Measurements from ENCODE around the gene ADCYAP1R1. TPM values are rescaled to one million over a fixed set of nuclear protein-coding genes. Genes with fewer than 3 reads are reported as not detected.

Gene ADCYAP1R1
- total RNA-seq, 1 donor from 2014 or later = 9.0 TPM

DNA sequence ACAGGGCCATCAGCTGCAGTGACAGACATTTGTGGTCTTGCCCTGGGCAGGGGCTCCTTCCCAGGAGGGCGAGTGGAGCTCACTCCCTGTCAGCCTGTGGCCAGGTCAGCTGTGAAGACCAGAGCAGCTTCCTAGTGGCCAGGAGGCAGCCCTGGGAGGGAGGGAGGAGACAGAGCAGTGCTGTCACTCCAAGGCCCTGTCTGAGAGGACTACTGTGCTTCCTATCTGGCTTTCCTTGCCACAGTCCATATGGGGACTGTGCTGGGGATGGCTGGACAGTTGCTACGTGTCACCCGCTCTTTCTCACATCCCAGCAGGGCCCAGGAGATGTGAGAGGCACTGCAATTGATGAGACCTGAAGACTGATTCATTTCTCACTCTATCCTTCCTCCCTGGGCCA is 15.2 kb upstream of the ADCYAP1R1 start:
- TF ChIP-seq, protein P1, sequence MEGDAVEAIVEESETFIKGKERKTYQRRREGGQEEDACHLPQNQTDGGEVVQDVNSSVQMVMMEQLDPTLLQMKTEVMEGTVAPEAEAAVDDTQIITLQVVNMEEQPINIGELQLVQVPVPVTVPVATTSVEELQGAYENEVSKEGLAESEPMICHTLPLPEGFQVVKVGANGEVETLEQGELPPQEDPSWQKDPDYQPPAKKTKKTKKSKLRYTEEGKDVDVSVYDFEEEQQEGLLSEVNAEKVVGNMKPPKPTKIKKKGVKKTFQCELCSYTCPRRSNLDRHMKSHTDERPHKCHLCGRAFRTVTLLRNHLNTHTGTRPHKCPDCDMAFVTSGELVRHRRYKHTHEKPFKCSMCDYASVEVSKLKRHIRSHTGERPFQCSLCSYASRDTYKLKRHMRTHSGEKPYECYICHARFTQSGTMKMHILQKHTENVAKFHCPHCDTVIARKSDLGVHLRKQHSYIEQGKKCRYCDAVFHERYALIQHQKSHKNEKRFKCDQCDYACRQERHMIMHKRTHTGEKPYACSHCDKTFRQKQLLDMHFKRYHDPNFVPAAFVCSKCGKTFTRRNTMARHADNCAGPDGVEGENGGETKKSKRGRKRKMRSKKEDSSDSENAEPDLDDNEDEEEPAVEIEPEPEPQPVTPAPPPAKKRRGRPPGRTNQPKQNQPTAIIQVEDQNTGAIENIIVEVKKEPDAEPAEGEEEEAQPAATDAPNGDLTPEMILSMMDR (conservative IDR thresholded peaks at IDR 0.05) = no peak
- Mint-ChIP-seq H3K9me3 (no peaks in the 10 kb centered on the region), H3K27me3 (ENCODE audit: low read depth) (peaks cover 10% of the 10 kb centered on the region), H3K27ac (ENCODE audit: unreplicated experiment) (no peak overlapping the region), H3K36me3 (ENCODE audit: low read depth) (no peaks in the 10 kb centered on the region), H3K4me3 (no peak overlapping the region), H3K4me1 (no peaks in the 10 kb centered on the region)
- no peak for DNase-seq (ENCODE audit: low read depth, low spot score)

DNA sequence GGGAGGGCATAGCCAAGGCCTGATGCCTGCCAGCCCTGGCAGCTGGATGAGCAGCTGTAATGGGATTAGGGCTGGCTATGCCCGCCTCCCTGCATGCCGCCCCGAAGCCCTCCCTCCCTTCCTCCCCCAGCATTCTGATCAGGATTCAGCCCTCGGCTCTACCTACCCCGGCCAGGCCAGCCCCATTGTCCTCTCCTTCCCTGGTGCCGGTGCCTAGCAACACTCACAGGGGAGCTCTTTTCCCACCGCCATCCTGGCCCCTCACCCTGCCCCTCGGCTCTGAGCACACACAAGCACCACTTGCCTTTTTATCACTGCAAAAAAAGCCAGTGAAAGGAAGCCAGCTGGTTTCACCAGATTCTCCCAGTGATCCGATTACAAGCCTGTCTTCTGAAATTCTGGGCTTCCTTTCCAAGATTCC is 9.0 kb upstream of the ADCYAP1R1 start:
- peak; percentile 47 for DNase-seq (ENCODE audit: low read depth, low spot score)
- Mint-ChIP-seq H3K4me3 (peak overlapping the region; percentile 31), H3K27ac (ENCODE audit: unreplicated experiment) (peak overlapping the region; percentile 89), H3K9me3 (no peaks in the 10 kb centered on the region), H3K27me3 (ENCODE audit: low read depth) (peaks cover 2% of the 10 kb centered on the region), H3K36me3 (ENCODE audit: low read depth) (no peaks in the 10 kb centered on the region), H3K4me1 (peaks cover 41% of the 10 kb centered on the region)
- TF ChIP-seq, protein P1 (conservative IDR thresholded peaks at IDR 0.05) = no peak

DNA sequence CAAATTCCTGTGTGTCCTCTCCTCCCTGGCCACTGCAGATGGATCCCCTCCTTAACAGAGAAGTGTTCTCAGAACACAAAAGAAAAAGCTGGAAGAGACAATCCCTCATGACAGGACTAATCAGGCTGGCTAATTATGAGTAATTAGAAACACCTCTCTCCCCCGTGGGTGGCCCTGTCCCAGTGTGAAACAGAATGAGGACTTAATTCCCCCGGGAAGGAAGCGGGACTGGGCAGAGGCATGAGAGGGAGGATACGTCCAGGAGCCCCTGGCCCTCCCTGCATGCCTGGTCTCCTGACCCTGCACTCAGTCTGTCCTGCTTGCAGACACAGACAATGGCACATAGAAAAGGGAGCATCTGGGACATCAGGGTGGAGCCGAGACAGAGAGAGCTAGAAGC is 7.6 kb upstream of the ADCYAP1R1 start:
- no peak for DNase-seq (ENCODE audit: low read depth, low spot score)
- Mint-ChIP-seq H3K4me3 (no peak overlapping the region), H3K9me3 (no peaks in the 10 kb centered on the region), H3K27ac (ENCODE audit: unreplicated experiment) (no peak overlapping the region), H3K4me1 (peaks cover 41% of the 10 kb centered on the region), H3K27me3 (ENCODE audit: low read depth) (peaks cover 3% of the 10 kb centered on the region), H3K36me3 (ENCODE audit: low read depth) (no peaks in the 10 kb centered on the region)
- TF ChIP-seq, protein P1 (conservative IDR thresholded peaks at IDR 0.05) = no peak

DNA sequence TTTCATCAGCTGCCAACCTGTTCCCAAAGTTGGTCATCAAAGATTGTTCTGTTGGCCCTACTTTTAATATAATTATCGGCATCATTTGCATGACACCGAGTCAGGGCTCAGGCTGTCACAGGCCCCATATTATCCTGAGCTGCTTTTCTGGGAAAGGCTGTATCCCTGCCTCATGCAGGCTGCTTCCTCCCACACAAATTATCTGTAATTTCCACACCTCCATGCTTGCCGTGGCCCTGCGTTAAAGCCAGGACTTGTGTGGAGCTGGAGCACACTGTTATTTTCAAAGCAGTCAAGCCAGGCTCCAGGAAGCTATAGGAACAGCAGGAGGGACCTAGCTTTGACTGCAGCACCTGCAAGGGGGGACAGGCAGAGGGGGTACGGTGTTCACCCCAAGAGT is 5.4 kb upstream of the ADCYAP1R1 start:
- Mint-ChIP-seq H3K9me3 (no peaks in the 10 kb centered on the region), H3K27me3 (ENCODE audit: low read depth) (peaks cover 20% of the 10 kb centered on the region), H3K27ac (ENCODE audit: unreplicated experiment) (no peak overlapping the region), H3K36me3 (ENCODE audit: low read depth) (no peaks in the 10 kb centered on the region), H3K4me1 (peaks cover 46% of the 10 kb centered on the region), H3K4me3 (no peak overlapping the region)
- DNase-seq (ENCODE audit: low read depth, low spot score) = no peak
- TF ChIP-seq, protein P1 (conservative IDR thresholded peaks at IDR 0.05) = no peak

DNA sequence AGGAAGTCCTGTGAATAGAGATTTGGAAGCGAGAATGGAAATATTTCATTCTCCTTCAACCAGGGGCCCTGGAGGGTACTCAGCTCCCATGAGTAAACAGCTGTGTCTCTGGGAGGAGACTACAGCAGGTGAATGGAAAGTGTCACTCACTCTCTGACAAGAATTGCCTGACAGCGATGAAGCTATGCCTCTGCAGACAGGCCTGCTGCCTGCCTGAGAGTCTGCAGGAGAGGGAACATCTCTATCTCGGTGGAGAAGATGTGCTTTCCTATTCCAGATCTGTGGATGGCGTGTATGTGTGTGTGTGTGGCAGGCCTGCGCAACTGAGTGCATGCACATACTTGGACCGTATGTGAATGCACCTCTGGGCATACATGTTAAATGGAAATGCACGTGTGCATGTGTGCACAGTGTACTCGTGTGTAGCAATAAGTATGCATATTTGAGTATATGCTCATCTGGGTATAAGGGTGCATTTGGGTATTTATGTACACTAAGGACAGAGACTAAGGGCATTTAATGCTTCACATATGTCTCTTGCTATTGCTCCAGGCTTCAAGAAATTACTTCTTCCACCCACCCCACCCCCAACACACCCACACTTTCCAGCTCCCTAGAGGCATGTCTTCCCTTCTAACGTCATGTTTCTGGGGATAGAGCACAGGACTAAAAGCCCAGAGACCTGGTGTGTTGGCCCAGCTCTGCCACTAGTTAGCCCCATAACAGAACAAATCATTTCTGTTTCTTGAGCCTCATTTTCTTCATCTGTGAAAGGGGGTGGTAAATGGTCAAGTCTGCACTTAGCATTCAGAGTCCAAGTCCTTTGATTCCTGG is 4.6 kb upstream of the ADCYAP1R1 start:
- no peak overlapping the region for H3K27ac Mint-ChIP-seq (ENCODE audit: unreplicated experiment)
- H3K27me3 Mint-ChIP-seq (ENCODE audit: low read depth) = peaks cover 22% of the 10 kb centered on the region
- no peaks in the 10 kb centered on the region for H3K36me3 Mint-ChIP-seq (ENCODE audit: low read depth)
- TF ChIP-seq, protein P1 (conservative IDR thresholded peaks at IDR 0.05) = no peak
- no peak for DNase-seq (ENCODE audit: low read depth, low spot score)
- H3K4me1 Mint-ChIP-seq = peaks cover 42% of the 10 kb centered on the region
- peak overlapping the region; percentile 19 for H3K4me3 Mint-ChIP-seq
- no peaks in the 10 kb centered on the region for H3K9me3 Mint-ChIP-seq
